K562 (cell line): ENCODE results near the gene COMMD10. TPM values are rescaled to one million over a fixed set of nuclear protein-coding genes. Genes with fewer than 3 reads are reported as not detected.

ENCODE experiments used
- ATAC-seq: fragments of 200-7000 bp; cut with Tn5 transposase; 3 replicates; pipeline ENCODE4 v1.9.1; 2020; ENCODE audit warnings: moderate library complexity
- BruUV-seq: library from RNA; stranded (reverse); fragments of 400-500 nt; replicated peaks from 2 replicates; lab custom pipeline; 2021; lab: Mats Ljungman, UMichigan
- CTCF ChIA-PET: fragments of 300-600 bp; formaldehyde crosslinking; extraction: SDS; loops from one replicate; lab custom pipeline; 2021; ENCODE audit warnings: low intra/inter-chr PET ratio; lab: Yijun Ruan, JAX
- POLR2A ChIA-PET: fragments of 300-600, 350-650 bp; sonication (Branson Sonifier 250); formaldehyde crosslinking; extraction: SDS; loops from one replicate; lab custom pipeline; 2021; ENCODE audit warnings: antibody characterized with exemption, inconsistent platforms; lab: Yijun Ruan, JAX
- DNase-seq, 4 experiments: peaks; one replicate each; pipeline versions ENCODE4 v3.0.0 to v3.0.0-alpha.2; 2011 to 2018; ENCODE audit warnings: low spot score in 3 of 4, mixed read lengths in 3 of 4; ENCODE audit errors: extremely low read depth in 1 of 4
- FAIRE-seq: peaks from 2 replicates; lab custom pipeline; 2011; peaks lifted over from hg19 to GRCh38; lab: Jason Lieb, UNC
- H2AFZ ChIP-seq: 2 replicates; pipeline ENCODE4 v1.6.0; 2011; ENCODE audit warnings: low read depth, low read length, control low read depth, inconsistent platforms
- H3K27ac ChIP-seq: fragments of 200-600 bp; 3 replicates; pipeline ENCODE4 v1.8.0; 2011; ENCODE audit warnings: low read depth, mild to moderate bottlenecking, control low read depth, inconsistent platforms, low read length, moderate library complexity, mixed read lengths; ENCODE audit errors: extremely low read depth
- H3K27me3 ChIP-seq, 2 experiments: fragments of 300-600 bp in 1 of 2; 2 replicates in 1 of 2; 3 replicates in 1 of 2; pipeline versions ENCODE4 v1.6.0 to v1.8.0; 2011; ENCODE audit warnings: inconsistent platforms in 2 of 2, low read length in 2 of 2, mild to moderate bottlenecking in 1 of 2, mixed read lengths in 1 of 2, moderate library complexity in 1 of 2; ENCODE audit not compliant: control insufficient read depth in 2 of 2, insufficient read depth in 2 of 2
- H3K36me3 ChIP-seq: fragments of 300-600 bp; 3 replicates; pipeline ENCODE4 v1.8.0; 2011; ENCODE audit warnings: mild to moderate bottlenecking, low read length, inconsistent platforms; ENCODE audit not compliant: control insufficient read depth, insufficient read depth
- H3K4me1 ChIP-seq, 2 experiments: fragments of 200-600 bp in 1 of 2; replicated peaks in 1 of 2; 2 replicates in 1 of 2; 3 replicates in 1 of 2; pipeline versions ENCODE4 v1.5.1 to v1.8.0; 2011; ENCODE audit warnings: inconsistent platforms in 2 of 2, low read length in 2 of 2, mild to moderate bottlenecking in 1 of 2, mixed read lengths in 1 of 2, moderate library complexity in 1 of 2; ENCODE audit not compliant: control insufficient read depth in 2 of 2, insufficient read depth in 2 of 2
- H3K4me2 ChIP-seq: 2 replicates; pipeline ENCODE4 v1.6.1; 2011; ENCODE audit warnings: low read length, control low read depth, inconsistent platforms, mixed read lengths; ENCODE audit not compliant: insufficient read depth
- H3K4me3 ChIP-seq: fragments of 200-600 bp; sonication (generic), shearing (Covaris generic); 2 replicates; pipeline ENCODE4 v1.5.1; 2016; ENCODE audit warnings: control low read depth, inconsistent platforms
- H3K79me2 ChIP-seq: fragments of 200-600 bp; 3 replicates; pipeline ENCODE4 v1.8.0; 2011; ENCODE audit warnings: low read length, inconsistent platforms; ENCODE audit not compliant: control insufficient read depth, insufficient read depth
- H3K9ac ChIP-seq, 2 experiments: 2 replicates each; pipeline versions ENCODE4 v1.6.0 to v1.6.1; 2011; ENCODE audit warnings: low read depth in 2 of 2, low read length in 2 of 2, control low read depth in 1 of 2, inconsistent platforms in 1 of 2, mild to moderate bottlenecking in 1 of 2, mixed read lengths in 1 of 2; ENCODE audit not compliant: insufficient read depth in 1 of 2
- H3K9me1 ChIP-seq: one replicate; pipeline ENCODE4 v1.6.0; 2011; ENCODE audit warnings: inconsistent platforms, mild to moderate bottlenecking, low read length, moderate library complexity; ENCODE audit not compliant: control insufficient read depth, insufficient read depth
- H3K9me3 ChIP-seq: replicated peaks from 2 replicates; pipeline ENCODE4 v1.5.1; 2011; ENCODE audit warnings: low read depth, low read length, inconsistent platforms; ENCODE audit not compliant: control insufficient read depth, insufficient read depth
- H4K20me1 ChIP-seq: replicated peaks from 2 replicates; pipeline ENCODE4 v1.6.1; 2011; ENCODE audit warnings: low read length, inconsistent platforms, mixed read lengths; ENCODE audit not compliant: control insufficient read depth, insufficient read depth
- ELF1 ChIP-seq: fragments of 200-800 bp; sonication (Bioruptor generic); IDR thresholded peaks from 2 replicates; pipeline ENCODE4 v1.6.1; 2016; ENCODE audit warnings: missing genetic modification characterization, missing compliant biosample characterization
- HNRNPK ChIP-seq: fragments of 200-400 bp; formaldehyde crosslinking; IDR thresholded peaks from one replicate; pipeline ENCODE4 v1.6.1; 2018; ENCODE audit warnings: mild to moderate bottlenecking, low read depth, low read length; ENCODE audit not compliant: poor library complexity, severe bottlenecking
- LARP7 ChIP-seq: fragments of 450-650 bp; IDR thresholded peaks from 2 replicates; pipeline ENCODE4 v1.6.1; 2016
- NFIC ChIP-seq: fragments of 450-650 bp; IDR thresholded peaks from 2 replicates; pipeline ENCODE4 v1.6.1; 2017; ENCODE audit warnings: mild to moderate bottlenecking, inconsistent platforms
- RBFOX2 ChIP-seq: fragments of 200-400 bp; formaldehyde crosslinking; IDR thresholded peaks from 2 replicates; pipeline ENCODE4 v1.6.1; 2017; ENCODE audit warnings: low read depth, mild to moderate bottlenecking, low read length, moderate library complexity
- RBM25 ChIP-seq: fragments of 200-400 bp; formaldehyde crosslinking; IDR thresholded peaks from 2 replicates; pipeline ENCODE4 v1.6.1; 2018; ENCODE audit warnings: low read length, low read depth, moderate library complexity; ENCODE audit not compliant: severe bottlenecking
- SMAD4 ChIP-seq: fragments of 250-450 bp; sonication (Bioruptor Pico); conservative IDR thresholded peaks from 2 replicates; pipeline ENCODE4 v1.8.0; 2021; ENCODE audit warnings: inconsistent platforms, mild to moderate bottlenecking, moderate library complexity
- TCF7 ChIP-seq: sonication (generic); IDR thresholded peaks from 2 replicates; pipeline ENCODE4 v1.6.1; 2016; ENCODE audit warnings: antibody characterized with exemption, borderline replicate concordance
- ZNF75A ChIP-seq: fragments of 450-650 bp; formaldehyde crosslinking; IDR thresholded peaks from 2 replicates; pipeline ENCODE4 v1.4.0; 2020; ENCODE audit warnings: mild to moderate bottlenecking
- WGBS: fragments of 100-300 bp; shearing (Covaris generic); methylation state at CpG from one replicate; pipeline ENCODE4 v1.1.6; 2016; ENCODE audit warnings: low coverage, mixed read lengths; ENCODE audit not compliant: insufficient coverage; ENCODE audit errors: missing lambda C conversion rate; 5-methylcytosine and 5-hydroxymethylcytosine counted together
- in situ Hi-C: fragments of 300-500 bp; cut with MboI; formaldehyde crosslinking; loops from 4 replicates; pipeline ENCODE4 v1.15.0; 2018; ENCODE audit warnings: inconsistent platforms, mixed read lengths
- intact Hi-C: fragments of 100-400 bp; cut with micrococcal nuclease; formaldehyde crosslinking; loops from 2 replicates; pipeline ENCODE4 v1.14.2; 2022
- polyA plus RNA-seq, 8 experiments: library from polyadenylated mRNA; depleted of rRNA in 4 of 8; stranded (reverse) in 5 of 8; unstranded in 3 of 8; fragments of >200 nt; fragmentation: Nextera tagmentation in 2 of 8; fragmentation: Illumina TruSeq in 1 of 8; extraction: Ambion mirVana in 2 of 8; extraction: Trizol in 1 of 8; gene quantifications; 2 replicates each; pipeline versions ENCODE4 v1.2.1 to v1.2.3, GENCODE V29; 2011 to 2014; ENCODE audit warnings: inconsistent platforms in 1 of 8, missing spikeins in 1 of 8
- total RNA-seq, 7 experiments: library from RNA; depleted of rRNA in 6 of 7; stranded (reverse); fragments of >200 nt in 6 of 7; fragmentation: Illumina TruSeq in 2 of 7; extraction: Trizol in 2 of 7; gene quantifications; 2 replicates each; pipeline versions ENCODE4 v1.2.1 to v1.2.3, GENCODE V29; 2011 to 2021; ENCODE audit warnings: low replicate concordance in 1 of 7
- TF ChIP-seq, protein P1 (sequence below): fragments of 250-450 bp; sonication (Bioruptor Pico); IDR thresholded peaks from 2 replicates; pipeline ENCODE4 v1.8.0; 2022; ENCODE audit warnings: inconsistent platforms, mild to moderate bottlenecking, moderate library complexity, borderline replicate concordance
- TF ChIP-seq, protein P2 (sequence below): fragments of 250-450 bp; sonication (Bioruptor Pico); IDR thresholded peaks from 2 replicates; pipeline ENCODE4 v1.4.0; 2020; ENCODE audit warnings: mild to moderate bottlenecking, moderate library complexity, borderline replicate concordance
- TF ChIP-seq, protein P3 (sequence below): fragments of 450-650 bp; IDR thresholded peaks from 2 replicates; pipeline ENCODE4 v1.6.1; 2014; ENCODE audit warnings: low read depth, mild to moderate bottlenecking, moderate library complexity, borderline replicate concordance
- TF ChIP-seq, protein P4 (sequence below): fragments of 450-650 bp; formaldehyde crosslinking; IDR thresholded peaks from 2 replicates; pipeline ENCODE4 v1.4.0; 2020; ENCODE audit warnings: mild to moderate bottlenecking
- TF ChIP-seq, protein P5 (sequence below): fragments of 250-450 bp; sonication (Bioruptor Pico); IDR thresholded peaks from 2 replicates; pipeline ENCODE4 v1.8.0; 2021; ENCODE audit warnings: borderline replicate concordance, mild to moderate bottlenecking, moderate library complexity; ENCODE audit not compliant: poor library complexity, severe bottlenecking

The COMMD10 gene
- total and polyA plus RNA-seq, 9 of the 15 experiments (the other 6 are each of a cell fraction or from before 2014, with no cell fraction given), result 17.9 to 101 (median 28.0) TPM

DNA sequence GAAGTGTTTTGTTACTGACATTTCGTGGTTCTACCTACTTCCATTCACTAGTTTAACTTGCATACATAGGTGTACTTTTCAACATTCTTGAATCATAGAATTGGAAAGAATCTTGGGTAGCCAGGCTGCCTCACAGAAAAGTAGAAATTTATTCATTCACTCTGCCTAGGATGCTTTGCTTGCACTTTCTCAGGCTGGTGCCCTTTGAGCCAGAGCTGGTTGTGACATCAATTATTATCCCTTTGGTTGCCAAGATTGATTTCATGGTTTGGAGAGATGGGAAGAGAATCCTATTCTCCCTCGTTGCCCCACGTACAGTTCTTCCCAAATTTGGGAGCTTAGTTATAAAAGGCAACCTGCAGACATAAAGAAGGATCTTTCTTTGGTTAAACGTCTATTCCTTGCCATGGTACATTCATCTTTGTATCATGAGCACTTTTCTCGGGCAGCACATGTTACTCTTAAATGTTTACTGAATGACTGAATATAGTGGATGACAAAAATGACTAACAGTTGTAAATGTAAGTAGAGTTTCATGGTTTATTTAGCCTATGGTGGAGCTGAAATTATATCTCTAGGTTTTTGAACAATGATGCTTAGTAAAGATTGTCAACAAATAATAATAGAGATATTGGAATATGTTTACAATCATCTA, 195.5 kb downstream of the COMMD10 start:
- POLR2A ChIA-PET, result no interaction called here
- DNase-seq (no peak), FAIRE-seq (no peak), ATAC-seq (no peak)
- WGBS, result 10% methylated on average over 5 of the region's 5 CpGs
- no peaks in the 10 kb centered on the region for H3K79me2 ChIP-seq
- H3K36me3 ChIP-seq, result no peaks in the 10 kb centered on the region
- no peak overlapping the region for H2AFZ ChIP-seq
- in situ Hi-C loops, result no loop called here
- no peaks in the 10 kb centered on the region for H3K4me1 ChIP-seq
- no peak overlapping the region for H3K27ac ChIP-seq
- CTCF ChIA-PET, result no interaction called here
- H3K4me2 ChIP-seq, result no peak overlapping the region
- no peaks in the 10 kb centered on the region for H3K27me3 ChIP-seq
- H3K9me3 ChIP-seq, result no peaks in the 10 kb centered on the region; the same call in 1 of the 2 replicates
- no peak overlapping the region for H3K4me3 ChIP-seq
- no TSS peak for BruUV-seq
- H3K9me1 ChIP-seq, result no peaks in the 10 kb centered on the region
- no peak overlapping the region for H3K9ac ChIP-seq
- TF ChIP-seq TCF7 (no peak), RBM25 (no peak), ELF1 (tag) (no peak), SMAD4 (no peak), HNRNPK (no peak), RBFOX2 (no peak), LARP7 (no peak), NFIC (no peak), ZNF75A (no peak)
- TF ChIP-seq, protein P1, sequence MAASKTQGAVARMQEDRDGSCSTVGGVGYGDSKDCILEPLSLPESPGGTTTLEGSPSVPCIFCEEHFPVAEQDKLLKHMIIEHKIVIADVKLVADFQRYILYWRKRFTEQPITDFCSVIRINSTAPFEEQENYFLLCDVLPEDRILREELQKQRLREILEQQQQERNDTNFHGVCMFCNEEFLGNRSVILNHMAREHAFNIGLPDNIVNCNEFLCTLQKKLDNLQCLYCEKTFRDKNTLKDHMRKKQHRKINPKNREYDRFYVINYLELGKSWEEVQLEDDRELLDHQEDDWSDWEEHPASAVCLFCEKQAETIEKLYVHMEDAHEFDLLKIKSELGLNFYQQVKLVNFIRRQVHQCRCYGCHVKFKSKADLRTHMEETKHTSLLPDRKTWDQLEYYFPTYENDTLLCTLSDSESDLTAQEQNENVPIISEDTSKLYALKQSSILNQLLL (CRISPR knock-in tag), result no peak
- TF ChIP-seq, protein P2, sequence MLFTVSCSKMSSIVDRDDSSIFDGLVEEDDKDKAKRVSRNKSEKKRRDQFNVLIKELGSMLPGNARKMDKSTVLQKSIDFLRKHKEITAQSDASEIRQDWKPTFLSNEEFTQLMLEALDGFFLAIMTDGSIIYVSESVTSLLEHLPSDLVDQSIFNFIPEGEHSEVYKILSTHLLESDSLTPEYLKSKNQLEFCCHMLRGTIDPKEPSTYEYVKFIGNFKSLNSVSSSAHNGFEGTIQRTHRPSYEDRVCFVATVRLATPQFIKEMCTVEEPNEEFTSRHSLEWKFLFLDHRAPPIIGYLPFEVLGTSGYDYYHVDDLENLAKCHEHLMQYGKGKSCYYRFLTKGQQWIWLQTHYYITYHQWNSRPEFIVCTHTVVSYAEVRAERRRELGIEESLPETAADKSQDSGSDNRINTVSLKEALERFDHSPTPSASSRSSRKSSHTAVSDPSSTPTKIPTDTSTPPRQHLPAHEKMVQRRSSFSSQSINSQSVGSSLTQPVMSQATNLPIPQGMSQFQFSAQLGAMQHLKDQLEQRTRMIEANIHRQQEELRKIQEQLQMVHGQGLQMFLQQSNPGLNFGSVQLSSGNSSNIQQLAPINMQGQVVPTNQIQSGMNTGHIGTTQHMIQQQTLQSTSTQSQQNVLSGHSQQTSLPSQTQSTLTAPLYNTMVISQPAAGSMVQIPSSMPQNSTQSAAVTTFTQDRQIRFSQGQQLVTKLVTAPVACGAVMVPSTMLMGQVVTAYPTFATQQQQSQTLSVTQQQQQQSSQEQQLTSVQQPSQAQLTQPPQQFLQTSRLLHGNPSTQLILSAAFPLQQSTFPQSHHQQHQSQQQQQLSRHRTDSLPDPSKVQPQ (CRISPR knock-in tag), result no peak
- TF ChIP-seq, protein P3, sequence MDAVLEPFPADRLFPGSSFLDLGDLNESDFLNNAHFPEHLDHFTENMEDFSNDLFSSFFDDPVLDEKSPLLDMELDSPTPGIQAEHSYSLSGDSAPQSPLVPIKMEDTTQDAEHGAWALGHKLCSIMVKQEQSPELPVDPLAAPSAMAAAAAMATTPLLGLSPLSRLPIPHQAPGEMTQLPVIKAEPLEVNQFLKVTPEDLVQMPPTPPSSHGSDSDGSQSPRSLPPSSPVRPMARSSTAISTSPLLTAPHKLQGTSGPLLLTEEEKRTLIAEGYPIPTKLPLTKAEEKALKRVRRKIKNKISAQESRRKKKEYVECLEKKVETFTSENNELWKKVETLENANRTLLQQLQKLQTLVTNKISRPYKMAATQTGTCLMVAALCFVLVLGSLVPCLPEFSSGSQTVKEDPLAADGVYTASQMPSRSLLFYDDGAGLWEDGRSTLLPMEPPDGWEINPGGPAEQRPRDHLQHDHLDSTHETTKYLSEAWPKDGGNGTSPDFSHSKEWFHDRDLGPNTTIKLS, result no peak
- TF ChIP-seq, protein P4, sequence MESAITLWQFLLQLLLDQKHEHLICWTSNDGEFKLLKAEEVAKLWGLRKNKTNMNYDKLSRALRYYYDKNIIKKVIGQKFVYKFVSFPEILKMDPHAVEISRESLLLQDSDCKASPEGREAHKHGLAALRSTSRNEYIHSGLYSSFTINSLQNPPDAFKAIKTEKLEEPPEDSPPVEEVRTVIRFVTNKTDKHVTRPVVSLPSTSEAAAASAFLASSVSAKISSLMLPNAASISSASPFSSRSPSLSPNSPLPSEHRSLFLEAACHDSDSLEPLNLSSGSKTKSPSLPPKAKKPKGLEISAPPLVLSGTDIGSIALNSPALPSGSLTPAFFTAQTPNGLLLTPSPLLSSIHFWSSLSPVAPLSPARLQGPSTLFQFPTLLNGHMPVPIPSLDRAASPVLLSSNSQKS (CRISPR knock-in tag), result no peak
- TF ChIP-seq, protein P5, sequence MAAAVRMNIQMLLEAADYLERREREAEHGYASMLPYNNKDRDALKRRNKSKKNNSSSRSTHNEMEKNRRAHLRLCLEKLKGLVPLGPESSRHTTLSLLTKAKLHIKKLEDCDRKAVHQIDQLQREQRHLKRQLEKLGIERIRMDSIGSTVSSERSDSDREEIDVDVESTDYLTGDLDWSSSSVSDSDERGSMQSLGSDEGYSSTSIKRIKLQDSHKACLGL (CRISPR knock-in tag), result no peak
- intact Hi-C loops, result loop anchor here (5.0 kb wide), 1 partner anchor 648 kb away; no protein-coding TSS in a partner anchor
- H4K20me1 ChIP-seq, result no peaks in the 10 kb centered on the region
